Adrenal gland (tissue), 12 donors: ENCODE data around the gene MCCD1. TPM values are rescaled to one million over a fixed set of nuclear protein-coding genes. Genes with fewer than 3 reads are reported as not detected.
"Not testable (repeated sequence)": the region's sequence is repeated elsewhere in the genome, so short reads cannot be mapped to it uniquely, and the experiment has no call there.

Source experiments
- DNase-seq, 7 donors: peaks; one replicate each; pipeline ENCODE4 v3.0.0-alpha.2; 2019 to 2020
- H3K27ac ChIP-seq, 5 donors: fragments of 200-600 bp; sonication (generic) in 4 of 5; 1 replicate in 3 of 5; 2 replicates in 2 of 5; pipeline versions ENCODE4 v1.5.1 to v1.8.0; 2016 to 2020; ENCODE audit warnings: mild to moderate bottlenecking in 1 of 5
- H3K27me3 ChIP-seq: fragments of 200-600 bp; 2 replicates; pipeline ENCODE4 v1.8.0; 2021
- H3K36me3 ChIP-seq, 2 donors: fragments of 200-600 bp; replicated peaks in 1 of 2; 1 replicate in 1 of 2; 2 replicates in 1 of 2; pipeline versions ENCODE4 v1.5.1 to v1.8.0; 2018 to 2022
- H3K4me1 ChIP-seq, 2 donors: fragments of 200-600 bp; replicated peaks in 1 of 2; 1 replicate in 1 of 2; 2 replicates in 1 of 2; pipeline versions ENCODE4 v1.5.1 to v1.8.0; 2018 to 2021
- H3K4me3 ChIP-seq, 4 donors: fragments of 200-600 bp; sonication (generic) in 3 of 4; one replicate each; pipeline ENCODE4 v1.5.1; 2016 to 2018
- H3K9me3 ChIP-seq, 3 donors: fragments of 200-600 bp; sonication (generic) in 1 of 3; replicated peaks in 1 of 3; 1 replicate in 2 of 3; 2 replicates in 1 of 3; pipeline versions ENCODE4 v1.5.1 to v1.8.0; 2016 to 2021
- POLR2A ChIP-seq, 2 donors: fragments of 450-650 bp; IDR thresholded peaks; one replicate each; pipeline ENCODE4 v1.6.1; 2017; ENCODE audit warnings: antibody characterized with exemption in 2 of 2, mild to moderate bottlenecking in 2 of 2, moderate library complexity in 1 of 2
- WGBS, 4 donors: extraction: QIAGEN DNeasy Blood & Tissue Kit in 2 of 4; methylation state at CpG; one replicate each; pipeline versions ENCODE4 v1.1.5 to v1.1.7; 2013 to 2017; 5-methylcytosine and 5-hydroxymethylcytosine counted together
- intact Hi-C, 2 donors: fragments of 100-400 bp; cut with DNase I; formaldehyde crosslinking; loops; one replicate each; pipeline versions ENCODE4 v1.14.1 to v1.15.0; 2022 to 2023
- polyA plus RNA-seq, 3 donors: library from polyadenylated mRNA; stranded (reverse); fragments of 200-250 nt in 2 of 3; fragments of 350-450 nt in 1 of 3; fragmentation: Illumina TruSeq in 1 of 3; extraction: RNeasy Lipid Tissue Mini Kit (QIAGEN cat#74804) in 1 of 3; gene quantifications; one replicate each; pipeline ENCODE4 v1.2.3, GENCODE V29; 2013 to 2014
- total RNA-seq, 9 donors: library from RNA; depleted of rRNA in 4 of 9; stranded (reverse); fragments of >200 nt in 4 of 9; fragments of 120-200 nt in 1 of 9; fragmentation: NEBNext Ultra II Directional in 1 of 9; extraction: Animal tissue kit (Norgen Biotek cat#: 25700) in 1 of 9; gene quantifications; one replicate each; pipeline versions ENCODE4 v1.1.0 to v1.2.4, GENCODE V29; 2013 to 2023
- TF ChIP-seq, protein P1 (sequence below), 6 experiments: fragments of 450-650 bp in 4 of 6; fragments of 200-600 bp in 2 of 6; sonication (generic) in 1 of 6; IDR thresholded peaks; 1 replicate in 5 of 6; 2 replicates in 1 of 6; pipeline versions ENCODE4 v1.5.1 to v1.8.0; 2016 to 2021; ENCODE audit warnings: antibody characterized with exemption in 6 of 6, mild to moderate bottlenecking in 2 of 6, moderate library complexity in 1 of 6
- donor health status: healthy with polysubstance abuse.
- donor health status: Bipolar disorder and iron deficiency.
- donor health status: DM: yes; HTN: yes; CAD: no.
- donor health status: DM: no; HTN: no; CAD: no.
- donor health status: DM: no; HTN: no; CAD: no.
- donor health status: DM: yes; HTN: yes; CAD: no.

MCCD1 gene
- total and polyA plus RNA-seq, 12 donors, result not detected

DNA sequence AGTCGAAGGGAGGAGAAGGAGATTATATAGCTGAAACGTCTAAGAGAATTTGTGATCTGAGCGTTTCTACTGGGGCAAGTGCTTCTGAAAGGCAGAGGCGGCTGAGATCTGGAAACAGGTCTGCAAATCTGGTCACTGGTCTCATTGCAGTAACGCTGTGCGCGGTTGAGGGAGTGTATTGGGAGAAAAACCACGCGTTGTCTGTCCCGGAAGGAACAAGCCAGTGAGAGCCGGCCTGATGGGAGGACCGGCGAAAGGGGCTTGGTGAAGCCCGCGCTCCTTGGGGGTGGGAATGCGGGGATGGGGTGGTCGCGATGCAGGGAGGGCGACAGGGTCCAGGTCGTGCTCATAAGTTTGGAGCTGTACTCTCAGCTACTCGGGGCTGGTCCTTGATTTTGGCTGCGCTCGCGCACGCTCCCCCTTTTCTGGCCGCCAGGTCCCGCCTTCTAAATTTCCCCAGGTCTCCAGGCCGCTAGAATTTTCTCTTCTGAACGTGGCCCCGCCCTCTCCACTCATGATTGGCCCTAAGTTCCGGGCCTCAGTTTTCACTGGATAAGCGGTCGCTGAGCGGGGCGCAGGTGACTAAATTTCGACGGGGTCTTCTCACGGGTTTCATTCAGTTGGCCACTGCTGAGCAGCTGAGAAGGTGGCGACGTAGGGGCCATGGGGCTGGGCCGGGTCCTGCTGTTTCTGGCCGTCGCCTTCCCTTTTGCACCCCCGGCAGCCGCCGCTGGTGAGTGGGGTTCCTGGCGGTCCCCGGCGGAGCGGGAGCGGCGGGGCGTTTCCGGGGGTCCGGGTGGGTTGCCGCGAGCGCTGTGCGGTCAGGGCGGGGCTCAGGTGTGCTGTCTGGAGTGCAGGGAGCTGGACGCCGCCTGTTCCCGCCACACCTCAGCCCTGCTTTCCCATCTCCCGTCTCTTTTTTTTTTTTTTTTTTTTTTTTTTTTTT lies 31.0 kb upstream of the MCCD1 start, which contains the start of gene MICB:
Gene MICB (plus strand): TSS at position 615 of the 946 bp plus-strand sequence. CDS start 49 bp downstream, at position 664.
- H3K4me3 ChIP-seq, result peak within 1 kb of the TSS in 3 of 4 donors; percentile 29 to 68 (median 40)
- no peaks in the 10 kb centered on the region for H3K27me3 ChIP-seq
- H3K27ac ChIP-seq, result peak within 1 kb of the TSS in 2 of 5 donors; percentile 42
- intact Hi-C loops, result loop anchor here (5.0 to 10.0 kb wide), 2 partner anchors 39 to 97 kb away; partner anchors contain the start of gene NCR3 (in 1 of the 2)
- peak; percentile 70 to 89 (median 80) for DNase-seq
- whole genome bisulfite sequencing, 4 donors, result 1 to 2% (median 1%) methylated on average over 36 to 64 of the region's 64 CpGs
- peaks cover 0 to 9% of the 10 kb centered on the region in 2 donors for H3K4me1 ChIP-seq
- peak in 1 of 2 donors; percentile 40 for TF ChIP-seq POLR2A (IDR thresholded peaks at IDR 0.05)
- TF ChIP-seq, protein P1, sequence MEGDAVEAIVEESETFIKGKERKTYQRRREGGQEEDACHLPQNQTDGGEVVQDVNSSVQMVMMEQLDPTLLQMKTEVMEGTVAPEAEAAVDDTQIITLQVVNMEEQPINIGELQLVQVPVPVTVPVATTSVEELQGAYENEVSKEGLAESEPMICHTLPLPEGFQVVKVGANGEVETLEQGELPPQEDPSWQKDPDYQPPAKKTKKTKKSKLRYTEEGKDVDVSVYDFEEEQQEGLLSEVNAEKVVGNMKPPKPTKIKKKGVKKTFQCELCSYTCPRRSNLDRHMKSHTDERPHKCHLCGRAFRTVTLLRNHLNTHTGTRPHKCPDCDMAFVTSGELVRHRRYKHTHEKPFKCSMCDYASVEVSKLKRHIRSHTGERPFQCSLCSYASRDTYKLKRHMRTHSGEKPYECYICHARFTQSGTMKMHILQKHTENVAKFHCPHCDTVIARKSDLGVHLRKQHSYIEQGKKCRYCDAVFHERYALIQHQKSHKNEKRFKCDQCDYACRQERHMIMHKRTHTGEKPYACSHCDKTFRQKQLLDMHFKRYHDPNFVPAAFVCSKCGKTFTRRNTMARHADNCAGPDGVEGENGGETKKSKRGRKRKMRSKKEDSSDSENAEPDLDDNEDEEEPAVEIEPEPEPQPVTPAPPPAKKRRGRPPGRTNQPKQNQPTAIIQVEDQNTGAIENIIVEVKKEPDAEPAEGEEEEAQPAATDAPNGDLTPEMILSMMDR (IDR thresholded peaks at IDR 0.05), result peak in 2 of 6 experiments; percentile 13 to 35
- no peaks in the 10 kb centered on the region for H3K36me3 ChIP-seq
- H3K9me3 ChIP-seq, result no peaks in the 10 kb centered on the region

DNA sequence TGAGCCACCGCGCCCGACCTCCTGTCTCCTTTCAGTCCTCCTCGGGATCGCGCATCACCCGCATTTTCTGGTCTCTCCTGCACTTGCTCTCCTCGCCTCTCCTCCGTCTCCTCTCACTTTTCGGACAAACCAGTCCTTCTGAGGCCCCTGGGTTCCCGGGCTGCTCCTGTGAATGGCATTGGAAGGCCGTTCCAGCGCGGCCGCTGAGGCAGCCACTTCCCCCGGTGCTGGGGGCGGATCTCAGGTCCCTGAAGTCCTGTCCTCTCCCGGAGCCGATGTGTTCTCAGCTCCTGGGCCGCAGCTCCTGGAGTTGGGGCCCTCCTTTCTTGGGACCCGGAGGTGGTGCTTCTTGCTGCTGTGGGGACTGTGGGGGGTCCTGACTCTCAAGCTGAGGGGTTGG lies 30.0 kb upstream of the MCCD1 start:
- Histone ChIP-seq H3K9me3 (no peaks in the 10 kb centered on the region), H3K27me3 (no peaks in the 10 kb centered on the region), H3K4me1 (peaks cover 0 to 9% of the 10 kb centered on the region in 2 donors), H3K27ac (no peak overlapping the region), H3K4me3 (peak overlapping the region in 1 of 4 donors; percentile 68), H3K36me3 (no peaks in the 10 kb centered on the region)
- intact Hi-C loops, result loop anchor here (5.0 to 10.0 kb wide), 2 partner anchors 39 to 96 kb away; partner anchors contain the start of gene NCR3 (in 1 of the 2)
- WGBS, 4 donors, result 11 to 20% (median 15%) methylated on average over 13 to 21 of the region's 21 CpGs
- no peak for TF ChIP-seq POLR2A (IDR thresholded peaks at IDR 0.05)
- TF ChIP-seq, protein P1 (IDR thresholded peaks at IDR 0.05), result no peak
- peak in 1 of 7 donors; percentile 21 for DNase-seq

DNA sequence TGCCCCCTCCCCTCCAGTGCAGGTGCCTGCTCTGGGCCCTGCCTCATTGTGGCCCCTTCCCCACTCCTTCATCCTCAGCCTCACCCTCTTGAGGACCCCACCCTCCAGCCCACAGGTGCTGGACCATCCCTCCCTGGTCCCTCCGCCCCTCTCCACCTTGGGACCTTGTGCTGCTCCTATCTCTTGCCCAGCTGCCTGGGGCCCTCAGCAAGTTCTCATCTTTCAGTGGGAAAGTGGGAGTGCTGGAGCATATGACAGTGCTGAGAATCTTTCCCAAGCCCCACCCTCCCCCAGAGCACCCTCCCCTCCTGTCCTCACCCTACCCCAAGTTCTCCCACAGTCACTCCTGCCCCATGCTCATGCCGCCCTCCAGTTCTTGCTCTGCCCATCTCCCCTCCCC lies 29.1 kb upstream of the MCCD1 start:
- not testable (repeated sequence) for H3K27ac ChIP-seq, H3K36me3 ChIP-seq, DNase-seq, H3K9me3 ChIP-seq, H3K4me3 ChIP-seq, H3K4me1 ChIP-seq, H3K27me3 ChIP-seq
- intact Hi-C loops, result loop anchor here (5.0 to 10.0 kb wide), 2 partner anchors 38 to 95 kb away; partner anchors contain the start of gene NCR3 (in 1 of the 2)
- WGBS, 4 donors, result 64 to 100% (median 94%) methylated on average over 1 to 2 of the region's 2 CpGs

DNA sequence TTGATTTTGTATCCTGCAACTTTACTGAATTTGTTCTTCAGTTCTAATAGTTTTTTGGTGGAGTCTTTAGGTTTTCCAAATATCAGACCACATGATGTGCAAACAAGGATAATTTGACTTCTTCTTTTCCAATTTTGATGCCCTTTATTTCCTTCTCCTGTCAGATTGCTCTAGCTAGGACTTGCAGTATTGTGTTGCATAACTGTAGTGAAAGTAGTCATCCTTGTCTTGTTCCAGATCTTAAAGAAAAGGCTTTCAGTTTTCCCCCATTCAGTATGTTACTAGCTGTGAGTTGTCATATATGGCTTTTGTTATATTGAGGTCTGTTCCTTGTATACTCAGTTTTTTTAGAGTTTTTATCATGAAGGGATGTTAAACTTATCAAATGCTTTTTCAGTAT lies 26.2 kb upstream of the MCCD1 start:
- no peaks in the 10 kb centered on the region for H3K36me3 ChIP-seq
- TF ChIP-seq, protein P1 (IDR thresholded peaks at IDR 0.05), result no peak
- no peak for TF ChIP-seq POLR2A (IDR thresholded peaks at IDR 0.05)
- H3K27ac ChIP-seq, result no peak overlapping the region
- H3K27me3 ChIP-seq, result no peaks in the 10 kb centered on the region
- H3K9me3 ChIP-seq, result no peaks in the 10 kb centered on the region
- H3K4me1 ChIP-seq, result peaks cover 0 to 6% of the 10 kb centered on the region in 2 donors
- no peak overlapping the region for H3K4me3 ChIP-seq
- DNase-seq, result no peak
- intact Hi-C loops, result no loop called here

DNA sequence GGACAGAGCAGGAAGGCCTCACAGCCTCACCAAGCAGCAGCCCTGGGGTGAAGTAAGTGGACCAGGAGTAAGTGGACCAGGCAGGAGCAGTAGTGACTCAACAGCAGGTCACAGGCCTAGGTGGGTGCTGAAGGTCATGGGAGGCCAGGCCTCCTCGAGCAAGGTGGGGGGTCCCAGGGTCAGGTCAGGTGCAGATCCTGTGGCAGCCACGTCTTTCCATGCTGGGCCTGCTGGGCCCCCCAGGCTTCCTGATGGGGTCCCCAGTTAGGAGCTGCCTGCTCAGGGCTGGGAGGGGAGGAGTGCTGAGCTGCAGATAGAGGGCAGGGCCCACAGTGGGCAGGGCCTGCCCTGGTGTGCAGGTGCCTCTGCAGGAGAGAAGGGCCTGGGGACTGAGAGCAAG lies 19.7 kb upstream of the MCCD1 start:
- 33 to 40% (median 38%) methylated on average over 2 of the region's 2 CpGs; no CpG with 5 or more reads in 1 of the 4 donors for WGBS, 4 donors
- H3K27ac ChIP-seq, H3K4me3 ChIP-seq, H3K27me3 ChIP-seq, H3K4me1 ChIP-seq, DNase-seq, intact Hi-C loops, H3K36me3 ChIP-seq, H3K9me3 ChIP-seq: not testable (repeated sequence)
